ENCODE data around the gene RNF217. TPM values are rescaled to one million over a fixed set of nuclear protein-coding genes. Genes with fewer than 3 reads are reported as not detected.
"Not testable (repeated sequence)": the region's sequence is repeated elsewhere in the genome, so short reads cannot be mapped to it uniquely, and the experiment has no call there.

The RNF217 gene
- total RNA-seq (2014; rRNA removed; shearing (Covaris generic)), result not detected in 2 replicates

GRCh38 chr6:124961777-124962638 is at the start of gene RNF217:
Gene RNF217 (plus strand): TSS chr6:124962437. CDS start chr6:124962545, 108 bp downstream.
- no peak for DNase-seq (ENCODE audit: low spot score)

GRCh38 chr6:124913056-124913455 is 49.2 kb upstream of the RNF217 start:
- no peak for DNase-seq (ENCODE audit: low spot score)

GRCh38 chr6:124917769-124918168 is 44.5 kb upstream of the RNF217 start:
- no peak for DNase-seq (ENCODE audit: low spot score)

- not testable (repeated sequence) for DNase-seq (ENCODE audit: low spot score)
Measured at GRCh38 chr6:124919703-124920102, 42.5 kb upstream of the RNF217 start.

GRCh38 chr6:124924333-124924759 is 37.9 kb upstream of the RNF217 start:
- DNase-seq (ENCODE audit: low spot score), result no peak

- DNase-seq (ENCODE audit: low spot score), result no peak
Measured at GRCh38 chr6:124926435-124926834, 35.8 kb upstream of the RNF217 start.

- no peak for DNase-seq (ENCODE audit: low spot score)
Measured at GRCh38 chr6:124927806-124928205, 34.4 kb upstream of the RNF217 start.

- DNase-seq (ENCODE audit: low spot score), result no peak
Measured at GRCh38 chr6:124928851-124929250, 33.4 kb upstream of the RNF217 start.

- DNase-seq (ENCODE audit: low spot score), result no peak
Measured at GRCh38 chr6:124937645-124938044, 24.6 kb upstream of the RNF217 start.

GRCh38 chr6:124941259-124941658 is 21.0 kb upstream of the RNF217 start:
- DNase-seq (ENCODE audit: low spot score), result no peak

GRCh38 chr6:124943658-124944057 is 18.6 kb upstream of the RNF217 start:
- DNase-seq (ENCODE audit: low spot score), result no peak

- no peak for DNase-seq (ENCODE audit: low spot score)
Measured at GRCh38 chr6:124947971-124948451, 14.2 kb upstream of the RNF217 start.

GRCh38 chr6:124949706-124950105 is 12.5 kb upstream of the RNF217 start:
- no peak for DNase-seq (ENCODE audit: low spot score)

- DNase-seq (ENCODE audit: low spot score), result no peak
Measured at GRCh38 chr6:124953808-124954207, 8.4 kb upstream of the RNF217 start.

GRCh38 chr6:124955108-124955856 is 7.0 kb upstream of the RNF217 start:
- no peak for DNase-seq (ENCODE audit: low spot score)

- no peak for DNase-seq (ENCODE audit: low spot score)
Measured at GRCh38 chr6:124956018-124956417, 6.2 kb upstream of the RNF217 start.

GRCh38 chr6:124958149-124958548 is 4.1 kb upstream of the RNF217 start:
- no peak for DNase-seq (ENCODE audit: low spot score)

- no peak for DNase-seq (ENCODE audit: low spot score)
Measured at GRCh38 chr6:124958759-124959354, 3.4 kb upstream of the RNF217 start.

- DNase-seq (ENCODE audit: low spot score), result no peak
Measured at GRCh38 chr6:124960757-124961463, 1.3 kb upstream of the RNF217 start.

GRCh38 chr6:124961464-124961776 is 817 bp upstream of the RNF217 start:
- DNase-seq (ENCODE audit: low spot score), result no peak

- DNase-seq (ENCODE audit: low spot score), result no peak
Measured at GRCh38 chr6:124962639-124963415, 590 bp downstream of the RNF217 start.
